Effector memory CD4-positive, alpha-beta T cell (primary cell): ENCODE results near the gene CCNY.

Source experiments
- DNase-seq, 3 donors: peaks; one replicate each; pipeline ENCODE4 v3.0.0-alpha.2; 2020
- H3K27ac ChIP-seq: 2 replicates; pipeline ENCODE4 v1.7.0; 2013; ENCODE audit warnings: mild to moderate bottlenecking, low read length, moderate library complexity; ENCODE audit not compliant: insufficient read depth, poor library complexity, severe bottlenecking
- H3K27me3 ChIP-seq: replicated peaks from 2 replicates; pipeline ENCODE4 v1.7.0; 2013; ENCODE audit warnings: mild to moderate bottlenecking, low read length; ENCODE audit not compliant: insufficient read depth, control insufficient read depth, poor library complexity, severe bottlenecking
- H3K36me3 ChIP-seq: 2 replicates; pipeline ENCODE4 v1.7.0; 2013; ENCODE audit warnings: mild to moderate bottlenecking, low read length, moderate library complexity; ENCODE audit not compliant: control insufficient read depth, insufficient read depth
- H3K4me1 ChIP-seq: 2 replicates; pipeline ENCODE4 v1.7.0; 2013; ENCODE audit warnings: low read length, mild to moderate bottlenecking; ENCODE audit not compliant: control insufficient read depth, insufficient read depth, poor library complexity, severe bottlenecking
- H3K4me3 ChIP-seq: 2 replicates; pipeline ENCODE4 v1.7.0; 2013; ENCODE audit warnings: low read length, low read depth, mild to moderate bottlenecking; ENCODE audit not compliant: insufficient read depth, poor library complexity, severe bottlenecking
- H3K9me3 ChIP-seq: 2 replicates; pipeline ENCODE4 v1.7.0; 2013; ENCODE audit warnings: mild to moderate bottlenecking, low read length, moderate library complexity; ENCODE audit not compliant: control insufficient read depth

The CCNY gene

DNA sequence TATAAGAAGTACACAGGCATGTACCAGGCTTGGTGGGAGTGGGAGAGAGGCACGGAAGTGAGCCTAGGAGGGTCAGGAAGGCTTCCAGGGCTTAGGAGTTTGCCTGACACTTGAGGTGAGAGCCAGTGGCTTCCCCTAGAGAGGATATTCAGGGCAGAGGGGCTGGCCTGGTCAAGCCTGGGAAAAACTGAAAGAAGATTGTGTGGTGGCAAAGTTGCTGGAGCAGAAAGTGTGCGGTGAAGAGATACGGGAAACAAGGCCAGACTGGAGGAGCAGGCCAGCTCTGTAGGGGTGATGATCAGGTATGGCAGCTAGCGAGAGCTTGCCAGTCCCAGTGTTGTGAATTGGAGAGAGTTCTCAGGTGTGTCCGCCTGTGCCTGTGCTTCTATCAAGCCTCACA is 129.9 kb downstream of the CCNY start:
- Histone ChIP-seq H3K36me3 (no peaks in the 10 kb centered on the region), H3K27me3 (no peaks in the 10 kb centered on the region), H3K9me3 (no peaks in the 10 kb centered on the region), H3K4me1 (peaks cover 23% of the 10 kb centered on the region), H3K4me3 (no peak overlapping the region), H3K27ac (no peak overlapping the region)
- no peak for DNase-seq

DNA sequence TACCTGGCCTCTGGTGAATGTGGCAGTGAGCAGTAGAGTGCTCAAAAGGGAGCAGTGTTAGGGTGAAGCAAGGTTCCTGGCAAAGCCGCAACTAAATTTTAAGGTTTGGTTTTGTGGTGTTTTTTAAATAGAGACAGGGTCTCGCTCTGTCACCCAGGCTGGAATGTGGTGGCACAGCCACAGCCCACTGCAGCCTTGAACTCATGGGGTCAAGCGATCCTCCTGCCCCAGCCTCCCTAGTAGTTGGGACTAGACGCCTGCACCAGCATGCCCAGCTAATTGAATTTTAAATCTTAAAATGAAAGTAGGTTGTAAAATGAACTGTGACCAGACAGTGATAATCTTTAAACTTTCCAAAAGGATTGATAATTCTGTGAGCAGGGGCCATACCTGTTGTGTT is 130.4 kb downstream of the CCNY start:
- Histone ChIP-seq H3K4me1 (peaks cover 20% of the 10 kb centered on the region), H3K36me3 (no peaks in the 10 kb centered on the region), H3K27me3 (no peaks in the 10 kb centered on the region), H3K4me3 (no peak overlapping the region), H3K27ac (no peak overlapping the region), H3K9me3 (no peaks in the 10 kb centered on the region)
- no peak for DNase-seq

DNA sequence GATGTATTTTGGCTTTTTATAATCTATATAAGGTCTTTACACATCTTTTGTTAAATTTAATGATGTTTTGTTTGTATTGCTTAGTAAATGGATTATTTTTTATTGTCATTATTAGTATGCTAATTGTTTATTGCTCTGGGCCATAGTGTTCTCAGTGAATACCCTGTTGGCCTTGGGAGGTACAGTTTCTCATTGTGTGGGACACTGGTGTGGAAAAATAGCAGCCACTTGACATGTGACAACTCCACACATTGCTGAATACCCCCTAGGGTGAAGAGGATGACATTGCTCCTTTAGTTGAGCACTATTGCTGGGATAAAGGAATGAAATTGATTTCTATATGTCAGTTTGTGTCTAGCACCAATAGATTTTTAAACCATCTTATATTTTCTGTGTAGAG is 130.9 kb downstream of the CCNY start:
- H3K4me3 ChIP-seq, result no peak overlapping the region
- no peak for DNase-seq
- H3K4me1 ChIP-seq, result peaks cover 16% of the 10 kb centered on the region

DNA sequence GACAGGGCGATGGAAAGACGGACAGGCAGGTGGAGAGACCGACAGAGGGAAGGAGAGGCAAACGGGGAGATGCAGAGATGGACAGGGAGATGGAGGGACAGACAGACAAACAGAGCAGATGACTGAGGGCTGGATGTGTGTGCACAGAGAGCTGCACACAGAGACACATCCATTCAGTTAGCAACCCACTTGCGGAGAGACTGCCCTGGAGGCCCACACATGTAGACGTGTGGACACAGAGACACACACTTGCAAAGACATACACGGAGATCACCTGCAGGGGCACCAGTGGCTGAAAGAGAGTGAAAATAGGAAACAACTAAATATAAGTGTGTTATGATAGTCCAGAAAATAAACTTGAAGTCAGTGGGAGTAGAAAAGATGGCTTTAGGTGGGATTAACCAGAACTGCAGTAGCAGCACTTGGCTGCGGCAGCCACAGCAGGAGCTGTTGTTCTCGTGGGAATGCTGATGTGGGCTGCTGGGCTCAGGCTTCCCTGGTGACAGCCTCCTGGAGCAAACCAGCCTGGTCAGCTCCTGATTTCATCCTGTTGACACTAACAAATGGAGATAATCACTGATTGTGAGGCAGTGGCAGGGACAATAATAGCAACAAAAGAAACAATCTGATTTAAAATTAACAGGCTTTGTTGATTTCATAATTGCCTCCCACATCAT is 134.1 kb downstream of the CCNY start:
- no peaks in the 10 kb centered on the region for H3K36me3 ChIP-seq
- peaks cover 5% of the 10 kb centered on the region for H3K4me1 ChIP-seq
- no peak overlapping the region for H3K4me3 ChIP-seq
- H3K27me3 ChIP-seq, result no peaks in the 10 kb centered on the region
- no peak for DNase-seq
- H3K27ac ChIP-seq, result no peak overlapping the region
- H3K9me3 ChIP-seq, result no peaks in the 10 kb centered on the region

More for the DNA sequence above, 130.9 kb downstream of the CCNY start:
- Histone ChIP-seq H3K27me3 (no peaks in the 10 kb centered on the region), H3K36me3 (no peaks in the 10 kb centered on the region), H3K27ac (no peak overlapping the region), H3K9me3 (no peaks in the 10 kb centered on the region)

DNA sequence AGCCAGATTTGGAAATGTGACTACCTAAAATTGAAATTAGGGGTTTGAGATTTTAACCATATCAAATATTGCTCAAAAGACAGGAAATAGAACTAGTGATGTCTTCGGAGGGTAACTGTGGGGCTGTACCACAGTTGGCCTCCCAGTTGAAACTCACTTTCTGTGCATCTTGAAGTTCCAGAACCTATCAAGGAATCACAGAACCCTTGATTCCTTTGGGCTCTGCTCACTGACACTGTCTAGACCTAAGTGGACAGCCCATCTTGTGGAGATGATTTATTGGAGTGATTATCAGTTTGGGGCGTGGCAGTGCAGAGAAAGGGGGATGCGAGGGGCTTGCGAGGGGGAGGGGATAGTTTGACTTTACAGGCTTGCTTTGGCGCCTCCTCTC is 134.6 kb downstream of the CCNY start:
- no peak for DNase-seq
- Histone ChIP-seq H3K4me1 (peaks cover 5% of the 10 kb centered on the region), H3K27ac (no peak overlapping the region), H3K27me3 (no peaks in the 10 kb centered on the region), H3K9me3 (no peaks in the 10 kb centered on the region), H3K36me3 (no peaks in the 10 kb centered on the region), H3K4me3 (no peak overlapping the region)

DNA sequence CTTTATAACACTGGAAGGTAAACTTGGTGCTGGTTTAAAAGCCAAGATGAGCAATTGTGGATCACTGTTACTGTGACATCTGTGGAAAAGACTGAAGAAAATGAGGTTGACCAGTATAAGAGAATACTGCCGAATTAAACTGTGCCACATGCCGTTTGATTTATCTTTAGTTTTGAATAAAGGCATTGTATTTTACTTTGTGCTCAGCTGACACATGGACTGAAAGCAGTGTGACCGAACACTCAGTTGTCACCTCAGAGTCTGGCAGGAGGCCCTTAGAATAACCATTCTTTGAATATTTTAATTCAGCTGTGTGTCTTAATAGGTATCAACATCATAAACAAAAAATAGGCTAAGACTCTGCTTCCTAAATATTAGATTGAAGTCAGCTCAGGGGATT is 135.1 kb downstream of the CCNY start:
- no peak for DNase-seq
- H3K4me1 ChIP-seq, result peaks cover 5% of the 10 kb centered on the region
- no peaks in the 10 kb centered on the region for H3K27me3 ChIP-seq
- no peaks in the 10 kb centered on the region for H3K36me3 ChIP-seq
- H3K27ac ChIP-seq, result no peak overlapping the region
- no peak overlapping the region for H3K4me3 ChIP-seq
- no peaks in the 10 kb centered on the region for H3K9me3 ChIP-seq

DNA sequence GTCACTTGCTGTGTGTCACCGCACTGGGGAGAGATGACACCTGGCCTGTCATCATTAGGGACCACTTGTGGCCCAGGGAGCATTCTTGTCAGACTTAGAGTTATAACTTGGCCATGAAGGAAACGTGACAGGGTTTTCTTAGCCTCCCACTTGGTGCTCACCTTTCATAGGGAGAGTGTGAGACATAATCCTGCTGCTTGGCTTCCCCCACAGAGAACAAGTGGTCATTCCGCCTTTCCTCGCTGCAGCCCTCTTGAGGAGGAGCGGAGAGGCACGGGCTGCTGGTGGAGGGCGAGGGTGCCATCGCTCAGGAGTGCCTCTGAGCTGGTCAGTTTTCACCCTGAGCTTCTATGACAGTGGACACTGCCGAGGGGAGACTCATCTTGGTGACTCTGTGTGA is 143.8 kb downstream of the CCNY start:
- Histone ChIP-seq H3K9me3 (no peaks in the 10 kb centered on the region), H3K27me3 (no peaks in the 10 kb centered on the region), H3K4me3 (no peak overlapping the region), H3K27ac (no peak overlapping the region), H3K36me3 (no peaks in the 10 kb centered on the region), H3K4me1 (no peaks in the 10 kb centered on the region)
- DNase-seq, result no peak

DNA sequence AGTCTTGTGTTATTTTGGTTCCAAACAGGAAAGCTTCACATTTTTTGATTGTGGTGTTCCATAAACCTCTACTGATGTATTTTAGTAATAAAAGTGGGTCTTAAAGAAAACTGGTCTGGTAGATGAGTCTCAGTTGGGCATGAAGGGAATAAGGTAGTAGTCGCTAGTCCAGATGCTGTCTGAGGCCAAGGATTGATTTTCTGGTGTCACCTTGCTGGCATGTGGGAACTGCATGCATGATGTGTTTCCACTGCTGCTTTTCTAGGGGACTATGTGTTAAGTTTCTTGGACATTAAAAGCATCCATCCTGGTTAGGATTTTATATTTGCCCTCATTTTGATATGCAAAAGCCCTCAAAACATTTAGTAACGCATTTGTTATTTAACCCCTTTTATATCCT is 145.1 kb downstream of the CCNY start:
- DNase-seq, result no peak
- H3K27ac ChIP-seq, result no peak overlapping the region
- H3K36me3 ChIP-seq, result no peaks in the 10 kb centered on the region
- H3K4me3 ChIP-seq, result no peak overlapping the region
- H3K9me3 ChIP-seq, result no peaks in the 10 kb centered on the region
- H3K27me3 ChIP-seq, result no peaks in the 10 kb centered on the region
- no peaks in the 10 kb centered on the region for H3K4me1 ChIP-seq

DNA sequence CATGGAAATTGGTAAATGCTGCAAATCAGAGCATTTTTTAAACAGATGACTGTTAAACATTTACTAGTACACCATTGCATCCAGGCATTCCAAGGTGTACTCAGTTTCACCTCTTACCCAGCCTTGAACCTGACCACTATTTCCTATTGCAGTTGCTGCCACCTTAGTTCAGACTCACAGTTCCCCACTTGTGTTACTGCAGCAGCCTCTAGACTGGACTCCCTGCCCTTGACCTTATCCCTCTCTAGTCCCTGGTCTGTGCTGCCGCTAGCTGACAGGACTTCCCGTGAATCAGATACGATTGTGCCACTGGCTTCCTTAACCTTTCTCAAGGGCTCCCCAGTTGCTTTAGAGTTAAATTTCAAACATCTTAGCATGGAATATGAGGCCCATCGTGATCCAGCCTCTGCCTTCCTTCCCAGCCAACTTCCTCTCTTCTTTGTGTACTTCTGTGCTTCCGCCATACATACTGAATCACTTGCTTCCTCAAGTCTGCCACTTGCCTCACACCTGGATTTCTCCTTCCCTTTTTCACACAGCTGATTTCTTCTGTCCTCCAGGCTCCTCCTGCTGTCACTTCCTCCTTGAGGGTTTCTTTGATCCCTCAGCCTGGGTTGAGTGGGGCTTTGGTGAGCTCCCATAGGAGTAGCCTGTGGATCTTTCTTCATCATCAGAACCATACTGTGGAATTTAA is 150.1 kb downstream of the CCNY start:
- Histone ChIP-seq H3K4me1 (no peaks in the 10 kb centered on the region), H3K27ac (no peak overlapping the region), H3K36me3 (no peaks in the 10 kb centered on the region), H3K4me3 (no peak overlapping the region), H3K27me3 (no peaks in the 10 kb centered on the region), H3K9me3 (no peaks in the 10 kb centered on the region)
- DNase-seq, result no peak

DNA sequence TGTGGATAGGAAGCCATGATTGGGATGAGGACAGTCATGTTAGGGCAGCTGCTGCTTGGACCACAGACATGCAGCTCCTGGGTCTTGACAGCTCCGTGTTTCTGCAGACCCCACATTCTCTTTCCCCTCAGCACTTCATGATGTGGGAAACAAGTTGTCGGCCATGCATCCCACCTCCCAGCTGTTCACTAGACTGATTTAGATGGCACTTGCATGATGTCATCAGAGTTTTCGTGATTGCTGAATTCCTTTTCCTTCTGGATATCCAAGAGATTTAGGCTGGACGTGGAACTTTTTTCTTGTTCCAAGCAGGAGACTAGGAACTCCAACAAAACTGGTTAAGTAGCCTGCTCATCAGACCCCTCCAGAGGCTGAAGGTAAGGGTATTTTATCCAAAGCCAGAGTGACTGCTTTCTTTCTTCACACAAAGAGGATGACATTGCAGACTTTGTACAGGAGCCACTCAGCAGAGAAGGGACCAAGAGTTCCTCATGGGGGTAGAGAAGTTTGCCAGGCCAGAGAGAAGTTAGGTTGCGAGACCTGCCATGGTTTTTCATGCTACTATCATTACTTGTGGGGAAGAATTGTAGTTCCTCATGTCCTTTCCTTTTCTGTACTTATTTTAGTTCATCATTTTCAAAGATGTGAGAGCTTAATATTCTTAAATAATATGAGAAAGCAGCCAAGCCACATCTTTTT is 151.2 kb downstream of the CCNY start:
- DNase-seq, result no peak
- Histone ChIP-seq H3K4me3 (no peak overlapping the region), H3K27ac (no peak overlapping the region)

More for the DNA sequence above, 151.2 kb downstream of the CCNY start:
- H3K27me3 ChIP-seq, result no peaks in the 10 kb centered on the region
- H3K4me1 ChIP-seq, result no peaks in the 10 kb centered on the region
- no peaks in the 10 kb centered on the region for H3K9me3 ChIP-seq
- H3K36me3 ChIP-seq, result no peaks in the 10 kb centered on the region
